Measurements from ENCODE around the gene FBXO4. TPM values are rescaled to one million over a fixed set of nuclear protein-coding genes. Genes with fewer than 3 reads are reported as not detected.

FBXO4 gene
- total RNA-seq, 4 donors from 2014 or later = 8.7 to 16.4 (median 9.9) TPM

GRCh38 chr5:41891066-41891707 is 33.9 kb upstream of the FBXO4 start:
- DNase-seq (ENCODE audit: low spot score in 2 of 2) = no peak
- no peak for TF ChIP-seq CTCF (IDR thresholded peaks at IDR 0.05)
- TF ChIP-seq POLR2A (IDR thresholded peaks at IDR 0.05) = no peak
- TF ChIP-seq POLR2AphosphoS5 (IDR thresholded peaks at IDR 0.05) = no peak
- no peak for TF ChIP-seq EP300 (IDR thresholded peaks at IDR 0.05)

GRCh38 chr5:41892031-41892430 is 33.0 kb upstream of the FBXO4 start:
- Histone ChIP-seq H3K4me1 (no peaks in the 10 kb centered on the region), H3K27me3 (no peaks in the 10 kb centered on the region), H3K27ac (no peak overlapping the region), H3K4me3 (no peak overlapping the region), H3K9me3 (no peaks in the 10 kb centered on the region), H3K36me3 (no peaks in the 10 kb centered on the region)
- TF ChIP-seq EP300 (IDR thresholded peaks at IDR 0.05) (no peak), CTCF (IDR thresholded peaks at IDR 0.05) (no peak), POLR2A (IDR thresholded peaks at IDR 0.05) (no peak), POLR2AphosphoS5 (IDR thresholded peaks at IDR 0.05) (no peak)
- no peak for DNase-seq (ENCODE audit: low spot score in 2 of 2)

More at GRCh38 chr5:41891066-41891707, 33.9 kb upstream of the FBXO4 start:
- no peak overlapping the region for H3K27ac ChIP-seq
- no peaks in the 10 kb centered on the region for H3K27me3 ChIP-seq
- no peaks in the 10 kb centered on the region for H3K36me3 ChIP-seq
- 54% methylated on average over 2 of the region's 2 CpGs for WGBS
- H3K4me3 ChIP-seq = no peak overlapping the region
- H3K4me1 ChIP-seq = no peaks in the 10 kb centered on the region
- H3K9me3 ChIP-seq = no peaks in the 10 kb centered on the region

GRCh38 chr5:41893074-41893851 is 31.8 kb upstream of the FBXO4 start:
- WGBS = 77% methylated on average over 3 of the region's 3 CpGs
- TF ChIP-seq EP300 (IDR thresholded peaks at IDR 0.05) (no peak), POLR2A (IDR thresholded peaks at IDR 0.05) (no peak), POLR2AphosphoS5 (IDR thresholded peaks at IDR 0.05) (no peak), CTCF (IDR thresholded peaks at IDR 0.05) (no peak)
- H3K9me3 ChIP-seq = no peaks in the 10 kb centered on the region

GRCh38 chr5:41896230-41896629 is 28.9 kb upstream of the FBXO4 start:
- WGBS = 60% methylated on average over 2 of the region's 2 CpGs
- TF ChIP-seq EP300 (IDR thresholded peaks at IDR 0.05) = no peak
- TF ChIP-seq CTCF (IDR thresholded peaks at IDR 0.05) = no peak
- no peak for TF ChIP-seq POLR2A (IDR thresholded peaks at IDR 0.05)
- TF ChIP-seq POLR2AphosphoS5 (IDR thresholded peaks at IDR 0.05) = no peak

More at GRCh38 chr5:41893074-41893851, 31.8 kb upstream of the FBXO4 start:
- Histone ChIP-seq H3K36me3 (no peaks in the 10 kb centered on the region), H3K27ac (no peak overlapping the region), H3K27me3 (no peaks in the 10 kb centered on the region), H3K4me3 (no peak overlapping the region), H3K4me1 (no peaks in the 10 kb centered on the region)
- no peak for DNase-seq (ENCODE audit: low spot score in 2 of 2)

GRCh38 chr5:41903382-41903891 is 21.6 kb upstream of the FBXO4 start:
- no peak for DNase-seq (ENCODE audit: low spot score in 2 of 2)
- Histone ChIP-seq H3K4me3 (peak overlapping the region; percentile 88), H3K9me3 (no peaks in the 10 kb centered on the region), H3K4me1 (peaks cover 25% of the 10 kb centered on the region), H3K27me3 (no peaks in the 10 kb centered on the region), H3K27ac (peak overlapping the region; percentile 78), H3K36me3 (peaks cover 6% of the 10 kb centered on the region)
- TF ChIP-seq POLR2AphosphoS5 (IDR thresholded peaks at IDR 0.05) (no peak), CTCF (IDR thresholded peaks at IDR 0.05) (no peak), EP300 (IDR thresholded peaks at IDR 0.05) (no peak), POLR2A (IDR thresholded peaks at IDR 0.05) (no peak)
- WGBS = 32% methylated on average over 8 of the region's 8 CpGs

More at GRCh38 chr5:41896230-41896629, 28.9 kb upstream of the FBXO4 start:
- Histone ChIP-seq H3K9me3 (no peaks in the 10 kb centered on the region), H3K27ac (no peak overlapping the region), H3K4me1 (no peaks in the 10 kb centered on the region), H3K36me3 (no peaks in the 10 kb centered on the region), H3K4me3 (no peak overlapping the region), H3K27me3 (no peaks in the 10 kb centered on the region)
- DNase-seq (ENCODE audit: low spot score in 2 of 2) = no peak

Measured in suprapubic skin (tissue), 4 donors.